Mucosa of stomach (tissue), 1 donor: ENCODE data around the gene SPRING1.

Experiments
- H3K27me3 ChIP-seq: one replicate; pipeline ENCODE4 v1.7.0; 2013; ENCODE audit warnings: mild to moderate bottlenecking, low read length; ENCODE audit not compliant: control insufficient read depth, insufficient read depth
- H3K36me3 ChIP-seq: one replicate; pipeline ENCODE4 v1.7.0; 2013; ENCODE audit warnings: low read length; ENCODE audit not compliant: control insufficient read depth, insufficient read depth
- H3K4me1 ChIP-seq: one replicate; pipeline ENCODE4 v1.7.0; 2013; ENCODE audit warnings: mild to moderate bottlenecking, low read length; ENCODE audit not compliant: control insufficient read depth, insufficient read depth
- H3K4me3 ChIP-seq: one replicate; pipeline ENCODE4 v1.7.0; 2013; ENCODE audit warnings: low read length
- H3K9ac ChIP-seq: one replicate; pipeline ENCODE4 v1.7.0; 2013; ENCODE audit warnings: mild to moderate bottlenecking, low read length, moderate library complexity
- H3K9me3 ChIP-seq: one replicate; pipeline ENCODE4 v1.7.0; 2013; ENCODE audit warnings: mild to moderate bottlenecking, low read length, moderate library complexity; ENCODE audit not compliant: control insufficient read depth
- donor health status: Pancreatic carcinoma.

The SPRING1 gene

GRCh38 chr12:116737774-116738657, at the start of gene SPRING1, which contains the start of gene RNFT2:
Gene SPRING1 (minus strand): TSS chr12:116738069. CDS start chr12:116737900, 169 bp downstream.
Gene RNFT2 (plus strand): TSS chr12:116738315. CDS start chr12:116740498, 2,183 bp downstream.
- peaks cover 4% of the 10 kb centered on the region for H3K4me1 ChIP-seq
- H3K9ac ChIP-seq = peak within 1 kb of the TSS; percentile 92
- peak within 1 kb of the TSS; percentile 81 for H3K4me3 ChIP-seq
- H3K9me3 ChIP-seq = no peaks in the 10 kb centered on the region
- no peaks in the 10 kb centered on the region for H3K36me3 ChIP-seq
- no peaks in the 10 kb centered on the region for H3K27me3 ChIP-seq

GRCh38 chr12:116784238-116784612, 46.4 kb upstream of the SPRING1 start:
- Histone ChIP-seq H3K27me3 (no peaks in the 10 kb centered on the region), H3K4me3 (no peak overlapping the region), H3K9me3 (no peaks in the 10 kb centered on the region), H3K4me1 (no peaks in the 10 kb centered on the region), H3K9ac (no peak overlapping the region), H3K36me3 (no peaks in the 10 kb centered on the region)

GRCh38 chr12:116783525-116784237, 45.8 kb upstream of the SPRING1 start:
- Histone ChIP-seq H3K27me3 (no peaks in the 10 kb centered on the region), H3K36me3 (no peaks in the 10 kb centered on the region), H3K9ac (no peak overlapping the region), H3K9me3 (no peaks in the 10 kb centered on the region), H3K4me3 (no peak overlapping the region), H3K4me1 (no peaks in the 10 kb centered on the region)

- Histone ChIP-seq H3K9me3 (no peaks in the 10 kb centered on the region), H3K36me3 (no peaks in the 10 kb centered on the region), H3K4me3 (no peak overlapping the region), H3K9ac (no peak overlapping the region), H3K4me1 (no peaks in the 10 kb centered on the region), H3K27me3 (no peaks in the 10 kb centered on the region)
These were observed 43.1 kb upstream of the SPRING1 start for GRCh38 chr12:116780942-116781341.

GRCh38 chr12:116779597-116779996, 41.7 kb upstream of the SPRING1 start:
- no peak overlapping the region for H3K9ac ChIP-seq
- no peaks in the 10 kb centered on the region for H3K4me1 ChIP-seq
- no peaks in the 10 kb centered on the region for H3K27me3 ChIP-seq
- H3K36me3 ChIP-seq = no peaks in the 10 kb centered on the region
- no peak overlapping the region for H3K4me3 ChIP-seq
- no peaks in the 10 kb centered on the region for H3K9me3 ChIP-seq

GRCh38 chr12:116777245-116777644, 39.4 kb upstream of the SPRING1 start:
- H3K27me3 ChIP-seq = no peaks in the 10 kb centered on the region
- no peak overlapping the region for H3K9ac ChIP-seq
- H3K4me1 ChIP-seq = no peaks in the 10 kb centered on the region
- no peaks in the 10 kb centered on the region for H3K36me3 ChIP-seq
- no peaks in the 10 kb centered on the region for H3K9me3 ChIP-seq
- no peak overlapping the region for H3K4me3 ChIP-seq

- H3K27me3 ChIP-seq = no peaks in the 10 kb centered on the region
- no peaks in the 10 kb centered on the region for H3K4me1 ChIP-seq
These were observed 36.2 kb upstream of the SPRING1 start for GRCh38 chr12:116774020-116774419.

GRCh38 chr12:116773276-116773731, 35.4 kb upstream of the SPRING1 start:
- Histone ChIP-seq H3K9ac (no peak overlapping the region), H3K36me3 (no peaks in the 10 kb centered on the region), H3K4me1 (no peaks in the 10 kb centered on the region), H3K4me3 (no peak overlapping the region), H3K9me3 (no peaks in the 10 kb centered on the region), H3K27me3 (no peaks in the 10 kb centered on the region)

More at GRCh38 chr12:116774020-116774419, 36.2 kb upstream of the SPRING1 start:
- no peaks in the 10 kb centered on the region for H3K36me3 ChIP-seq
- H3K9ac ChIP-seq = no peak overlapping the region
- H3K9me3 ChIP-seq = no peaks in the 10 kb centered on the region
- no peak overlapping the region for H3K4me3 ChIP-seq

- Histone ChIP-seq H3K9me3 (no peaks in the 10 kb centered on the region), H3K36me3 (no peaks in the 10 kb centered on the region), H3K9ac (no peak overlapping the region), H3K27me3 (no peaks in the 10 kb centered on the region), H3K4me3 (no peak overlapping the region), H3K4me1 (no peaks in the 10 kb centered on the region)
These were observed 33.8 kb upstream of the SPRING1 start for GRCh38 chr12:116771651-116772050.

GRCh38 chr12:116766746-116767145, 28.9 kb upstream of the SPRING1 start:
- Histone ChIP-seq H3K4me3 (no peak overlapping the region), H3K4me1 (no peaks in the 10 kb centered on the region), H3K27me3 (no peaks in the 10 kb centered on the region), H3K36me3 (no peaks in the 10 kb centered on the region), H3K9me3 (no peaks in the 10 kb centered on the region), H3K9ac (no peak overlapping the region)

GRCh38 chr12:116766285-116766684, 28.4 kb upstream of the SPRING1 start:
- no peaks in the 10 kb centered on the region for H3K36me3 ChIP-seq
- no peak overlapping the region for H3K9ac ChIP-seq
- H3K9me3 ChIP-seq = no peaks in the 10 kb centered on the region
- H3K27me3 ChIP-seq = no peaks in the 10 kb centered on the region
- H3K4me1 ChIP-seq = no peaks in the 10 kb centered on the region
- no peak overlapping the region for H3K4me3 ChIP-seq

- Histone ChIP-seq H3K4me3 (no peak overlapping the region), H3K9me3 (no peaks in the 10 kb centered on the region), H3K36me3 (no peaks in the 10 kb centered on the region), H3K27me3 (no peaks in the 10 kb centered on the region), H3K9ac (no peak overlapping the region), H3K4me1 (no peaks in the 10 kb centered on the region)
These were observed 27.4 kb upstream of the SPRING1 start for GRCh38 chr12:116765271-116765670.
